Activated gamma-delta T cell treated with Interleukin-2 at 50 U/mL for 16 hours (primary cell): Measurements from ENCODE around the gene SMARCAL1.

Experiments used
- DNase-seq: peaks from one replicate; pipeline ENCODE4 v3.0.0-alpha.2; 2020

SMARCAL1 gene

DNA sequence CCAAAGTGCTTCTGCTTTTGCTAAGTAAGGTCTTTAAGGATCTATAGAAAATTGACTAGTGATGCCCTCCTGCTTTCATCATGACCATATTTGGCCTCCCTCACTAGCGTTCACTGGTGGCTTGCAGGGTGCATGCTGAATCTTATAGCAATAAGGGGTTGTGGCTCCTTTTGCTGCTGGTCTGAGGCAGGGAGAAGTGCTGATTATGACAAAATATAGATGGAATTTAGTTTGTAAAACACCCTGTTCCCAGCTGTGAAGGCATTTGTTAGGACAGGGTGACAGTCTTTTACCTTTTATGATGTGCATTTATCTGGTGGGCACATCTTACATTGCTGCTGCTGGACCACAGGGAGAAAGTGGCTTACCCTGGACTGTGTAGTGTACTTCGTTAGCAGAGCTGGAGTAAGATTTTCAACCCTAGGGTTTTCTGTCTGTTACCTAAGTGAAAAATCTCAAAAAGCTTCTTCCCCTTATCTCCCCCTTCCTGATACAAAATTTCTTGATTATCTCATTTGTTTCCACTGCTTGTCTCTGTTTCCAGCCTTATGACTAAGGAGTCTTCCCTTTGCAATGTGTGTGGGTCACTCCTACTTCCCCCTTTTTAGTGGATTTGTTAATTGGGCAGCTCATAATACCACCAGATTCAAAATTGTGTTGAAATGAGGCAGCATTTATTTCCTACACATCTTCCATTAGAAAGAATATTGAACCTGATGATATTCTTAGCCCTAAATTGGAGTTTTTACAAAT, 65.2 kb downstream of the SMARCAL1 start:
- DNase-seq = no peak

DNA sequence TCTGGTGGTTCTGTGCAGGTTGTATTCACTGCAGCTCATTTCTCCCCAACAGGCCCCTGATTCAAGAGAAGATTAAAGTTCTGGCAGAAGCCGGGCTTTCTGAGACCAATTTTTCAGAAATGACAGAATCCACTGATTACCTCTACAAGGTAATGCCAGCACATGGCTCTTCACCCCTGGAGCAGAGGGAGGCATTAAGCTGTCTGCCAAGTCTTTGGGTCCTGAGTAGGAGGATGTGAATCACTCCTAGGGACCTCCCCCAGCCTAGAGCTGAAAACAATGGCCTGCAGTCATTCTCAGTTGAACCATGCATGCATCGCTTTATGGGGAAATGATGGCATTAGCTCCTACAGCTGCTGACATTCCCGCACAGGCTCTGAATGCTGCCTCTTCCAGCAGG, 65.9 kb downstream of the SMARCAL1 start:
- DNase-seq = no peak

DNA sequence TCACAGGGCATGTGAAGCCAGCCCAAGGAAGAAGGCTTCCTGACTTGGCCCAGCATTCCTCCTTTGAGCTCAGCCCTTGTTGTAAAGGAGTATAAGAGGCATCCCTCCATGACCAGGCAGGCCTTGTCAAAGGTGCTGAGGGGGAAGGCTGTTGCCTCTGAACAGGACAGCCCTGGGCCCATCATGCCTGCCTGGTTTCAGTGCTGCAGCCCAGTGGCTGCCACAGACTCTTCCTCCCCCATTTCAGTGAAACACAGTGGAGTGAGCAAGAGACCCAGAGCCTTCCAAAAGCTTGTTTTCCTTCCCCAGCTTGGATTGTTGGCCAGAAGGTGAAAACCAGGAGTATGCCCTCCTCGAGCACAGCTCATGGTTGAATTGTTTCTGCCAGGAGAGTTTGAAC, 66.5 kb downstream of the SMARCAL1 start:
- DNase-seq = no peak

DNA sequence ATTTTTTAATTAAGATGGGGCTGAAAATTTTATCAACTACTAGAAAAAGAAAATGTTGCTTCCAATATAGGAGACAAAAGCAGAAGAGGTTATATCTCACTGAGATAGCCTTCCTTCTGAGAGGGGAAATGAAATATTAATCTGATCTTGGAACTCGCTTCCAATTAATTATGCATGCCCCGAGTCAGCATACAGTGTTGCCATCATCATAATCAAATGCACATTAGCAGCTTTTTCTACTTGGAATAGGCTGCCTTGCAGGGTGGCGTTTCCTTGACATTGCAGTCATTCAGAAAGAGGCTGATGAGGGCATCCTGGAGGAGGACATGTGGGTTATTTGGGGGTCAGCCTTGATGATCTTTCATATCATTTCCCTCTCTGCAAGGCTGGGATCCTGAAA, 67.9 kb downstream of the SMARCAL1 start:
- DNase-seq = no peak

DNA sequence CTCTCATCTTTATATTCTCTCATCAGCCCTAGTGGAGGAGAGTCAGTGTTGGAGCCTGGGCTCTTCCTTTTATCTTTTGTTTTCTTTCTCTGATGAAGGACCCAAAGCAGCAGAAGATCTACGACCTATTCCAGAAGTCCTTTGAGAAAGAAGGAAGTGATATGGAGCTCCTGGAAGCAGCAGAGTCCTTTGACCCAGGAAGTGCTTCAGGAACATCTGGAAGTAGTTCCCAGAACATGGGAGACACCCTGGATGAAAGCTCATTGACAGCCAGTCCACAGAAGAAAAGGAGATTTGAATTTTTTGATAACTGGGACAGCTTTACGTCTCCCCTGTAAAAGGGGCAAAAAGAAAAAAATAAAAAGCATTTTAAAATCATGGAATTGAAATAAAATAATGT, 70.4 kb downstream of the SMARCAL1 start:
- no peak for DNase-seq

DNA sequence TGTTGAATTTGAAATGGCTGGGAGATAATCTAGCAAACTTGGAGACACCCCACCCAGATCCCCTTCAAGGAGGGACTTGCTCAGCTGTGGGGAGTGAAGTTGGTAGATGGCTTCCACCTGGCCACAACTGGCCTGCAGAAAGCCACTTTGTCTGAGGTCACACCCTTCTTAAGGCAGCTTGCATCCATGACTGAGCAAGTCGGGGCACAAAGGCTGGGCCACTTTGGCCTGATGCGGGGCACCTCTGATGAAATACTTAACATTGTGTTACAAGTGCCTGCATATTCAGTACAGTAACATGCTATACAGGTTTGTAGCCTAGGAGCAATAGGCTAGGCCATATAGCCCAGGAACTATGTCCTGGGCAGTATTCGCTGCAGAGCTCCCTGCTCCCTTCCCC, 73.0 kb downstream of the SMARCAL1 start:
- no peak for DNase-seq

DNA sequence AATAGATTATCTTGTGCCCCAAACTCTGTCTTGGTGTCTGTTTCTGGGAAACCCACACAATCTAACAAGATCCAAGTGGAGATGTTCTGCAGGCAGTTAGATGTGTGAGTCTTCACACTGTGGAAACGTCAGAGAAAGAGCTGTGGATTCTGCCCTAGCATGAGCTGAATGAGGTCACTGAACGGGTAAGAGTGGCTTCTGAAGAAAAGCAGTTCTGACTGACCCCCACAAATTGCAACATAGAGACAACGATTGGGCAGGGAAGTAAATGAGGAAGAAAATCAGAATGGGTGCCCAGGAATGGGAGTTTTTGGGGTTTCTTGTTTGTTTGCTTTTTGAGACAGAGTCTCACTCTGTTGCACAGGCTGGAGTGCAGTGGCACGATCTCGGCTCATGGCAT, 73.5 kb downstream of the SMARCAL1 start:
- no peak for DNase-seq

DNA sequence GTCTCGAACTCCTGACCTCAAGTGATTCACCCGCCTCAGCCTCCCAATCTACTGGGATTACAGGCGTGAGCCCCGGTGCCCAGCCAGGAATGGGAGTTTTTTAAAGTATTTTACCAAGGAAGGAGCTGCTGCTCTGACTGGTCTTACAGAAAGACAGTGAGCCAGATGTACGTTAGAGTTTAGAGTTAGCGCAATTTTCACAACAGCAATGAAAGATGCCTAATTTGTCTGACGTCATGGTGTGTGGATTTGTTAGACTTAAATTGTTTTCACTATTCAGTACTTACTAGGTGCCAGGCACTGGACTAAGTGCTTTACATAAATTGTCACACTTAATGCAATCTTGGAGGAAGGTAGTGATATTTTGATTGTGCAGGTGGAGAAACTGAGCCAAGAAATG, 74.0 kb downstream of the SMARCAL1 start:
- DNase-seq = no peak

DNA sequence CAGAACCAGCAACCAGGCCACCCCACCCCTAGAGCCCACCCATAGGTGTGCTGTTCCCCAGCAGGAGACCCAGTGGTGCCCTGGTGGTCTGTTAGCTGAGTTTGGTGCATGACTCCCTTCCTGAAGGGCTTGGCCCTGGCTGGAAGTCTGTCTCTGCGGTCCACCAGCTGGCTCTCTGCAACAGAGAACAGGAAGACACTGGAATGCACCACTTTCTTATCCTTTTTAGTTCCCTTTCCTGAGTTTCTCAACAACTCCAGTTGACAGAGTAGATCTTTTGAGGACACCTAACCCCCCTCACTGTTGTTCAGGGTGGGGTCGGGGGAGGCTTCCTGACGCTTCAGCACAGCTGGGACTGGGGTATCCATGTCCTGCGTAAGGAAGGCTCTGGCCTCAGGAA, 74.4 kb downstream of the SMARCAL1 start:
- no peak for DNase-seq

DNA sequence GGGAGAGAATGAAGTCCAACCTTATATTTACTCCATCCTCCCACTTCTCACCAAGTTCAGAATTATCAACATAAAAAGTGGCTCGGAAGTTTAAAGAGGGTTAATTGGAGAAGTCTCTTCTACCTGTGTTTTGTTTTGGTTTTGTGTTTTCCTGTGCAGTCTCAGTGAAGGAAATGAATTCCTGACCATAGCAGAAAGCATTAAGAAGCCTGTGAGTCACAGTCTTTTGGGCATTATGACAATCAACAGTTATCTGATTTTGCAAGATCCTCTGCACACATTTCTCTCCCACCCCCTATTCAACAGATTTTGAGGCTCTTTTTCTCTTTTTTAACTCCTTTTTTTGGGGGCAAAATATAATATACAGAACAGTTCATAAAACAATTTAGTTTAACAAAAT, 77.8 kb downstream of the SMARCAL1 start:
- no peak for DNase-seq

DNA sequence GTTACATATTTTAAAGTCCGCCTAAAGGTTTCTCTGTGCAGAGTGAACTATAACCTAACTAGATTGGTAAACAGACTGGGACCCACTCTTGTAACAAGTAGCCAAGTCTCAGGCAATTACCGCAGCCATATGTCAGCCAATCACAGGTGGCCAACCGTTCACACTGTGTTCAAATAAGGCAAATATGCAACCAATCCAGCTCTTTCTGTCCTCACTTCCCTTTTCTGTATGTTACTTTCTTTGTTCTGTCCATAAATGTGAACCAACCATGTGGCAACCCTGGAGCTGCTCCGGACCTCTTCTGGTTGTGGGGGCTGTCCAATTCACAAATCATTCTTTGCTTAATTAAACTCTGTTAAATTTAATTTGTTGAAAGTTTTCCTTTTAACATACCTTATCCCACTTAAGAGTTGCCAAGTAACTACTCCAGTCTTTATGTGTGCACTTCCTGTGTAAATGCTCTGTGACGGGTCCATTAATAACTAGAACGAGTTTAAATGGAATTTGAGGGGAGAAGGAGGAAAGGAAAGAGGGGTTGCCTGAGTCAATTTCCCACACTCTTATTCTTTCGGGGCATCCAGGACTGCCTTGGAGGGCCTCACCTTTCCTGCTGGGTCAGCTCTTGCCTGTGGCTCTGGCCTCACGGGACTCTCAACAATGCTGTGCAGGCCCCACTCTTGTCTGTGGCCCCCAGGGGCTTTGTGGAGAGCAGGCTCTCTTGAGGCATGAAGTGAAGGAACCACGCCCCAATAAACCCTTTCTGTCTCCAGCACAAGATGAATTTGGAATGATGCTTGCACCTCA, 79.7 kb downstream of the SMARCAL1 start:
- no peak for DNase-seq

DNA sequence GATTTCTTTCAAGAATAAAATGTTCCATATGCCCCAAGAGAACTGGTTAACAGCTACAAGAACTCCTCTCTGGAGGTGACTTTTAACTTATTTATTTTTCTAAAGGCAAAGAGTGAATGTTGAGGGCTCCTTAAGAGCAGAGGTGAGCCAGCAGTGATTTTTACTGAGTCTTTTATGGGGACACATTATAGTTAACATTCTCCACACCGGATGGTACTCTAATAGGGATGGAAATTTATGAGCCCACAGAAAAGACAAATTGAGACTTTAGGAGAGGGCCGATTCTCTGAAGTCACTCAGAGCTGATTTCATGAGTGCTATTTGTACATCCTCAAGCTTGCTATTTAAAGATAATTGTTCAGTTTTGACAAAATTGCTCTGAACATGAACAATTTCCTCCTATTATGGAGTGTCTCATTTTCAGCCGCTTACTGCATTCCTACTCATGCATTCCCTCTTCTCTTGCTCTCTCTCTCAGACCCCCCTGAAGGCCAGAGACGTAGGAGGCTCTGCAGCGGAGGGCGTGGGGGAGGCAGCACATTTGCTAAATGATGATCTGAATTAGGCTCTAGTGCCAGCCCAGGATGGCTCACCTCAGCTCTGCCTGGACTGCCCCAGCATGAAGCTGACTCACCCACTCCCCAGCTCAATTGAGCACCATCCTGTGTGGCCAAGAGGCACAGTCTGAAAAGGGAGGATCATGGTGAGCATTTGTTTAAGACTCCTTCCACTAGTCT, 80.5 kb downstream of the SMARCAL1 start:
- no peak for DNase-seq

DNA sequence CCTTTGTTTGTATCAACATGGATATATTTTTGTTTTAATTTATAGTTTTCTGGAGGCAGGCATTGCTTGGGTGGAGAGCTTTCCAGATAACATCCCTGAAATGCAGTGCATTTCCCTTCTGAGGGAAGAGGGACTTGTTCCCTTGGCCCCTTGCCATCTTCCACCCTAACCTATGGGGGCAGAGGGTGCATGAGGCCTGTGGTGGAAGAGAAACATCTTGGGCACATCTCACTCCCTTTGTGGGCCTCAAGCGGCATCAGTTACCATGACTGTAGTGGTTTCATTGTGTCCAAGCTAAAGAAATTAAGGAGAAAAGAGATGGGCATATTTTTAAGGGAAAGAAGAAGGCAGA, 81.0 kb downstream of the SMARCAL1 start:
- DNase-seq = no peak

DNA sequence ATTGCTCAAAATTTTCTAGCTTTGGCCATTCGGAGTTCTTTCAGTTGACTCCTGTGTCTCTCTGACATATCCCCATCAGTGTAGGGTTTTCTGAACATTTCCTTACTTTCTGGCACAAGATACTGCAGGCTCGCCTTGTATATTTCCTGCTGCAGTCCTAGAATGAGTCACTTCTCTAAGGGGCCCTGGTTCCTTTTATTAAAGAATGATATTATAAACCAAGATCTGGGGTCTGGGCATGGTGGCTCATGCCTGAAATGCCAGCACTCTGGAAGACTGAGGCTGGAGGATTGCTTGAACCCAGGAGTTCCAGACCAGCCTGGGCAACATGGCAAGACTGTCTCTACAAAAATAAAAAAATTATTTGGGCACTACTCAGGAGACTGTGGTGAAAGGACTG, 83.4 kb downstream of the SMARCAL1 start:
- DNase-seq = no peak

DNA sequence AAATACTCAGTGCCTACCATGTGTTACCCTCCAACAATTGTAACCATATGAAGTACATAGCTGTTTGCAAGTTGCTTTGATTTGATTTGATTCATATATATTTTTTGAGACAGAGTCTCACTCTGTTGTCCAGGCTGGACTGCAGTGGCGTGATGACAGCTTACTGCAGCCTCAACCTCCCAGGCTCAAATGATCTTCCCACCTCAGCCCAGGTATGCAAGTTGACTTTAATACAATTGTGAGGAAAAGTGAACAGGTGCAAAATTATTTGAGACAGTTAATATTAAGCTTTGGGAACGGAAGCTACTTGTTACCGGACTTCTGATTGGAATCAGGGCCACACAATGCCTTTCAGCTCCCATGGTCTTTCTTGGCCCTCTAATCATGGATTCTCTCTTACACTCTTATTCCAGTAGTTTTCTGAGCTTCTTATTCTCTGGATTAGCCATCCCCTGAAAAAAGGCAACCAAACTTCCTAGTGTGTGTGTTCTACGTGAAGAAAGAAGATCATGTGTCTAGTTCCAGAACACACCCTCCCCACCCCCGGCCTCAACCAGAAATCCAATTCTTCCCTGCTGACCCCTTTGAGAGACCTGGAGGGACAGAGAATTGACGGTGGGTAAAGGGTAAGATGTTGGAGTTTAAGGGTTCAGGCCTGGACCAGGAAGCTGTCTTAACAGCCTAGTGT, 85.2 kb downstream of the SMARCAL1 start:
- no peak for DNase-seq

DNA sequence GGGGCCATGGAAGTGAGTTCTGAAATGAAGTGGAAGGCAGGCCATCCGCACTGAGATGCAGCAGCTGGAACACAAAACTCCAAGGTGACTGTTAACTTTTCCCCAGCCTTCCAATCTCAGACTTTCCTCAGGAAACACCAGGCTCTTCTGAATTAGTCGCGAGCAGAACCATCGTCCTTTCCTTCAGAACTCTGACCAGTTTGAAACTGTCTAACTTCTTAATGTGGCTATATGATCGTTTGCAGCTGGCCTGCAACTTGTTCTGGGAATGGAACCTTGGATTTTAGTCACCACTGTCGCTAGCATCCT, 85.7 kb downstream of the SMARCAL1 start:
- no peak for DNase-seq

DNA sequence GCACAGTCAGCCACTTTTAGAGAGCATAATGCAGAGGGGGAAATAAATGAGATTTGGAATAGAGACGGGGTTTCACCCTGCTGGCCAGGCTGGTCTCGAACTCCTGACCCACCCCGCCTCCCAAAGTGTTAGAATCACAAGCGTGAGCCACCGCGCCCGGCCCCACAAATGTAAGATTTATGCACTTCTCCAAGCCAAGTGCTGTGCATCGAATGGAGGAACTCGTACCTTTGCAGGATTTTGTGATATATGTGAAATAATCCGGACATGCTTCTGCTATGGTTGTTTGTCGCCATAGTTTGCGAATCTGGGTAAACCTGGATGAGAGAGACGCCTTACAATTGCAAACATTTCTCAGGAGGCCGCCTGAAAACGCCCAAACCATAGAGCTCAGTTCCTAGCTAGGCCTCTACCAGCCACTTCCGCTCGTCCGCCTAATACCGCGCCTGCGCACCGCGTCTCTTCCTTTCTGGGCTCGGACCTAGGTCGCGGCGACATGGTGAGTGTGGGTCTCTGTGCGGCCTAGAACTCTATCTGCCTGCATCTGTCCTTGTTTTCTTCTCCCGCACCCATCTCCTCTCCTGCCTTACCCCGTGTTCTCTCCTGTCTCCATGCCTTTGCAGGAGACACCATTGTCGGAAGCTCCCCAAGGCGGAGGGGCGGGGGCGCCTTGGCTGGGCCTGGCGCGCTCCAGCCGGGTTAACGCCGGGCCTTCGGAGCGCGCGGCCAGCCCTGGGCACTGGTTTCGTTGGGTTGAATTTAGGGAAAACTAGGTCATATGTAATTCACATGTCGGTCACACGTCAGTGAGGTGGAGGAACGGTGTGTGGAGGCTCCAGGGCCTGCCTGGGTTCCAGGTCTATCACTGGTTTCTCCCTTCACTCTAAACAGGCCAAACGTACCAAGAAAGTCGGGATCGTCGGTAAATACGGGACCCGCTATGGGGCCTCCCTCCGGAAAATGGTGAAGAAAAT, 86.4 kb downstream of the SMARCAL1 start, which contains the start of gene RPL37A:
Gene RPL37A, plus strand, starts transcription at position 466 of the 974 bp plus-strand sequence. Its CDS starts 31 bp downstream, at position 497.
- peak; percentile 87 for DNase-seq

DNA sequence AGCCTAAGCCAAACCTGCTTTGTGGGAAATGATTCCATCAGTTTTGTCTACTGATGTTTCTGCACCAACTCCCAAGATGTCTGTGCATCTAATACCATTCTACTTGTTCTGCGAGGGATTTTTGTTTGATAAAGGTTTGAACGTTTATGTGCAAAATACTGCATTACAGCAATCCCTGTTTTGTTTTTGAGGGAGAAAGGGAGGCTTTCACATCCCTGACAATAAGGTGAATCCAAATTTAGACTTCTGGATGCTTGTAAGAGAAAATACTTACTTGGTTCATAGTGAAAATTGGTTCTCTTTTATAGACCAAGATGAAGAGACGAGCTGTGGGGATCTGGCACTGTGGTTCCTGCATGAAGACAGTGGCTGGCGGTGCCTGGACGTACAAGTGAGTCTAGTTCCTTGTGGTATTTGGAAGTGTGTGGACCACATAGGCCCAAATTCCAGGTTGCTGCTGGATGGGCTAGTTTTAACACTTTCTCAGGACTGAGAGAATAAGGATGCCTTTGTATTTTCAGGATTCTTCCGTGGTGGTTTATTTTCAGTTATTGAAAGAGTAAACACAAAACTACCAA, 87.4 kb downstream of the SMARCAL1 start:
- DNase-seq = no peak

DNA sequence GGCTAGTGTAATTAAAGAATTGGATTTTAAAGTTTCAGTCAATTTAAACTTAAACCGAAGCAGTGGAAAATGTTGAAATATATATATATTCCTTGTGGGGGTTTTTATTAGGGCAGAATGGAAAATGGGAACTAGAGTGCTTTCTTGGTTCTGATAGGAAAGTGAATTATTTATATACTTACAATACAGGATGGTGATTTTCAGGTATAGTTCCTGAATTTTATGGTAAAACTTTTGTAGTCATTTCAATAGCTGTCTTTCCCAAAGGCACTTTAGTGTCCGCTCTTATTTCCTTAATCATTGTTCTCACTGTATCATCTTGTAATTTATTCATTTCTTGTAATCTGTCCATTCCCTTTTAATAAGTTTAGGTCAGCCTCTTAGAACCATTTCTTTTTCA, 88.3 kb downstream of the SMARCAL1 start:
- no peak for DNase-seq

DNA sequence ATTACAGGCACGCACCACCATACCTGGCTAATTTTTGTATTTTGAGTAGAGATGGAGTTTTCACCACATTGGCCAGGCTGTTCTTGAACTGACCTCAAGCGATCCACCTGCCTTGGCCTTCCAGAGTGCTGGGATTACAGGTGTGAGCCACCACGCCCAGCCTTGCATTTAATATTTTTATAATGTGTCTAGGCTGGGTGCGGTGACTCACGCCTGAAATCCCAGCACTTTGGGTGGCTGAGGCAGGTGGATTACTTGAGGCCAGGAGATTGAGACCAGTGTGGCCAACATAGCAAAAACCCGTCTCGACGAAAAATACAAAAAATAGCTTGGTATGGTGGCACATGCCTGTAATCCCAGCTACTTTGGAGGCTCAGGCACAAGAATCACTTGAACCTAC, 89.6 kb downstream of the SMARCAL1 start:
- no peak for DNase-seq

DNA sequence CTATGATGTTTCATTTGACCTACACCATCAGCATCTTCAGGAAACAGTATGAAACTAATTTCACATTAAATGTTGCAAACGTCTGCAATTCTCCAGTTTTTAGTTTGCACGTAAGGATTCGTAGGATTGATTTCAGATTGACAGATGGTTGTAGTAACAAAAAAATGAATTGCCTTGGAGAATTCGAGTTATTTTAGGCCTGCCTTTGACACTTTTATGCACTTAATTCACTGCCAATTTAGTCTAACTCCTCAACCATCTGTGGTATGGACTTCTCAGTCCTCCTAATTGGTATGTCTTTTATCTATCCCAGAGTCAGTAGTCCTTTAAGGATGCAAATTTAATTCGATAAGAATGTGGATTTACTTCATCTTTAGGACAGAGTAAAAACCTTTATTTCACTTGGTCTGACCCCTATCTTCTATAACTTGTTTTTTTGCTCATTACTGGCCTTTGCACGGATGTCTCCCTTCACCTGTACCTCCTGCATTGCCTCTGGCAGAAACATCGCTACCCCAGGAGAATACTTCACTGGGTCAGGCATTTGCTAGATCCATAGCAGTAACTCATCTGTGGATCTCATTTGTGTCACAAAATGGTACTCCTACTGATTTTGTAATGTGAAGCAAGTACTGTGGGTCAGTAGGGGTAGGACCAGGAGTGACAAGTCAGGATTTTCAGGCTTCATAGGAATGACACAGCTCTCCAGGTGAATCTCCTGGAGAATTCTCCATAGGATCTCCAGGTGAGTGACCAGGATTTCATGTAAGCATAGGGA, 90.3 kb downstream of the SMARCAL1 start:
- no peak for DNase-seq
